Endothelial cell of umbilical vein (primary cell): ENCODE measurements around the gene CD38.

ENCODE experiments used
- EZH2 ChIP-seq: IDR thresholded peaks from 2 replicates; pipeline ENCODE4 v1.6.1; 2012; ENCODE audit warnings: borderline replicate concordance, low read depth, mild to moderate bottlenecking, moderate library complexity, low read length, inconsistent platforms; ENCODE audit not compliant: severe bottlenecking
- FOS ChIP-seq: IDR thresholded peaks from 2 replicates; pipeline ENCODE4 v1.6.1; 2011; ENCODE audit warnings: mild to moderate bottlenecking, low read length, moderate library complexity, borderline replicate concordance; ENCODE audit not compliant: insufficient read depth
- GATA2 ChIP-seq: IDR thresholded peaks from 2 replicates; pipeline ENCODE4 v1.7.0; 2011; ENCODE audit warnings: low read depth, mild to moderate bottlenecking, moderate library complexity, mixed read lengths, low read length; ENCODE audit not compliant: insufficient read length, insufficient read depth
- MYC ChIP-seq: IDR thresholded peaks from one replicate; pipeline ENCODE4 v1.6.1; 2011; ENCODE audit warnings: mild to moderate bottlenecking, low read depth, low read length
- POLR2A ChIP-seq: IDR thresholded peaks from 2 replicates; pipeline ENCODE4 v1.6.1; 2012; ENCODE audit warnings: low read depth, mild to moderate bottlenecking, control low read depth, low read length
- POLR2AphosphoS5 ChIP-seq: IDR thresholded peaks from 2 replicates; pipeline ENCODE4 v1.6.1; 2012; ENCODE audit warnings: low read depth, mild to moderate bottlenecking, control low read depth, low read length, moderate library complexity; ENCODE audit not compliant: insufficient read depth
- TF ChIP-seq, protein P1 (sequence below), 2 donors: IDR thresholded peaks; 1 replicate in 1 of 2; 2 replicates in 1 of 2; pipeline ENCODE4 v1.5.1; 2011; ENCODE audit warnings: low read length in 2 of 2, mild to moderate bottlenecking in 2 of 2, moderate library complexity in 2 of 2, control low read depth in 1 of 2, inconsistent platforms in 1 of 2, low read depth in 1 of 2; ENCODE audit not compliant: insufficient read depth in 1 of 2; ENCODE audit errors: extremely low read depth in 1 of 2
- TF ChIP-seq, protein P2 (sequence below): IDR thresholded peaks from 2 replicates; pipeline ENCODE4 v1.6.1; 2011; ENCODE audit not compliant: insufficient read depth, insufficient read length

DNA sequence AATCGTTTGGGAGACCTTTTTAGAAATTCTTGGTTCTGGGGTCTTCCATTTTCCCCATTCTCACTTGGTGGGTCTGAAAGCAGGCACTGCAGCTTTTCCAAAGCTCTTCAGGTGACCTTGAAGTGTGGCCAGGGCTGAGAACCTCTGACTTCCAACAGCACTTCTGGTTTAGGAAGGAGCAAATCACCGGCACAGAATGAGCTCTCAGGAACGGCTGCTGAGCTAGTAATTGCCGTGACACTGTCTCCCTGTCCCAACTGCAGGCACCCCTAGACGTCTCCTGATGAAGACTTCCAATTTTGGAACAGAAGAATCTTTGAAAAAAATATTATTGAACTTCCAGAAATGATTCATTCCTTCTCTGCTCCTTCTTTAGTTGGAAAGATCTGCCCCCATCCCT, 31.3 kb downstream of the CD38 start:
- TF ChIP-seq, protein P1, sequence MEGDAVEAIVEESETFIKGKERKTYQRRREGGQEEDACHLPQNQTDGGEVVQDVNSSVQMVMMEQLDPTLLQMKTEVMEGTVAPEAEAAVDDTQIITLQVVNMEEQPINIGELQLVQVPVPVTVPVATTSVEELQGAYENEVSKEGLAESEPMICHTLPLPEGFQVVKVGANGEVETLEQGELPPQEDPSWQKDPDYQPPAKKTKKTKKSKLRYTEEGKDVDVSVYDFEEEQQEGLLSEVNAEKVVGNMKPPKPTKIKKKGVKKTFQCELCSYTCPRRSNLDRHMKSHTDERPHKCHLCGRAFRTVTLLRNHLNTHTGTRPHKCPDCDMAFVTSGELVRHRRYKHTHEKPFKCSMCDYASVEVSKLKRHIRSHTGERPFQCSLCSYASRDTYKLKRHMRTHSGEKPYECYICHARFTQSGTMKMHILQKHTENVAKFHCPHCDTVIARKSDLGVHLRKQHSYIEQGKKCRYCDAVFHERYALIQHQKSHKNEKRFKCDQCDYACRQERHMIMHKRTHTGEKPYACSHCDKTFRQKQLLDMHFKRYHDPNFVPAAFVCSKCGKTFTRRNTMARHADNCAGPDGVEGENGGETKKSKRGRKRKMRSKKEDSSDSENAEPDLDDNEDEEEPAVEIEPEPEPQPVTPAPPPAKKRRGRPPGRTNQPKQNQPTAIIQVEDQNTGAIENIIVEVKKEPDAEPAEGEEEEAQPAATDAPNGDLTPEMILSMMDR (IDR thresholded peaks at IDR 0.05; ENCODE audit: extremely low read depth in 1 of 2, insufficient read depth in 1 of 2, low read depth in 1 of 2, low read length in 2 of 2) = no peak
- no peak for TF ChIP-seq POLR2AphosphoS5
- no peak for TF ChIP-seq EZH2
- TF ChIP-seq, protein P2, sequence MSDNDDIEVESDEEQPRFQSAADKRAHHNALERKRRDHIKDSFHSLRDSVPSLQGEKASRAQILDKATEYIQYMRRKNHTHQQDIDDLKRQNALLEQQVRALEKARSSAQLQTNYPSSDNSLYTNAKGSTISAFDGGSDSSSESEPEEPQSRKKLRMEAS = no peak
- TF ChIP-seq POLR2A = no peak
- TF ChIP-seq FOS = no peak
- TF ChIP-seq GATA2 = no peak
- TF ChIP-seq MYC = no peak
